Choroid plexus epithelial cell (primary cell): ENCODE measurements around the gene HFE.
"Not testable (repeated sequence)": the region's sequence is repeated elsewhere in the genome, so short reads cannot be mapped to it uniquely, and the experiment has no call there.

Source experiments
- DNase-seq: peaks from one replicate; pipeline ENCODE4 v3.0.0-alpha.2; 2010; ENCODE audit warnings: low read depth
- H3K4me3 ChIP-seq: 2 replicates; pipeline ENCODE4 v1.5.1; 2011; ENCODE audit warnings: low read depth, mild to moderate bottlenecking, control low read depth, low read length, moderate library complexity
- TF ChIP-seq, protein P1 (sequence below): conservative IDR thresholded peaks from 2 replicates; pipeline ENCODE4 v1.5.1; 2011; ENCODE audit warnings: low read depth, mild to moderate bottlenecking, control low read depth, inconsistent platforms, low read length, moderate library complexity

Gene HFE

DNA sequence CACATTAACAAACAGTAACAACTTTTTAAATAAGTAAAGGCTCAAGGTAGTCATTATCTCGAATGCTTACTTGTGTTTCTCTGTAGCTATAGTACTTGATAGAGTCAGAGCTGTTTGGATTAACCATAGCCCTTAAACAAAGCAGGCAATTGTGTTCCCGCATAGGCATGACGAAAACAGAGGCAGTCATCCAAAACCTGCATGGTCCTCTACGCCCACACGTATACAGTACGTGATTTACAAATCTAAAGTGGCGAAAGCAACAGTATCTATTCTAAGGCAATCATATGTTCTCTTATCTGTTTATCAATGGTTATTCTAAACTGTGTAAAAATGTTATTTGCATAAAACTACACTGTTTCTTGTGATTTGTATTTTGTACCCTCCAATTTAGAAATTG is 31.8 kb downstream of the HFE start:
- TF ChIP-seq, protein P1, sequence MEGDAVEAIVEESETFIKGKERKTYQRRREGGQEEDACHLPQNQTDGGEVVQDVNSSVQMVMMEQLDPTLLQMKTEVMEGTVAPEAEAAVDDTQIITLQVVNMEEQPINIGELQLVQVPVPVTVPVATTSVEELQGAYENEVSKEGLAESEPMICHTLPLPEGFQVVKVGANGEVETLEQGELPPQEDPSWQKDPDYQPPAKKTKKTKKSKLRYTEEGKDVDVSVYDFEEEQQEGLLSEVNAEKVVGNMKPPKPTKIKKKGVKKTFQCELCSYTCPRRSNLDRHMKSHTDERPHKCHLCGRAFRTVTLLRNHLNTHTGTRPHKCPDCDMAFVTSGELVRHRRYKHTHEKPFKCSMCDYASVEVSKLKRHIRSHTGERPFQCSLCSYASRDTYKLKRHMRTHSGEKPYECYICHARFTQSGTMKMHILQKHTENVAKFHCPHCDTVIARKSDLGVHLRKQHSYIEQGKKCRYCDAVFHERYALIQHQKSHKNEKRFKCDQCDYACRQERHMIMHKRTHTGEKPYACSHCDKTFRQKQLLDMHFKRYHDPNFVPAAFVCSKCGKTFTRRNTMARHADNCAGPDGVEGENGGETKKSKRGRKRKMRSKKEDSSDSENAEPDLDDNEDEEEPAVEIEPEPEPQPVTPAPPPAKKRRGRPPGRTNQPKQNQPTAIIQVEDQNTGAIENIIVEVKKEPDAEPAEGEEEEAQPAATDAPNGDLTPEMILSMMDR = no peak
- no peak for DNase-seq
- H3K4me3 ChIP-seq = no peak overlapping the region

DNA sequence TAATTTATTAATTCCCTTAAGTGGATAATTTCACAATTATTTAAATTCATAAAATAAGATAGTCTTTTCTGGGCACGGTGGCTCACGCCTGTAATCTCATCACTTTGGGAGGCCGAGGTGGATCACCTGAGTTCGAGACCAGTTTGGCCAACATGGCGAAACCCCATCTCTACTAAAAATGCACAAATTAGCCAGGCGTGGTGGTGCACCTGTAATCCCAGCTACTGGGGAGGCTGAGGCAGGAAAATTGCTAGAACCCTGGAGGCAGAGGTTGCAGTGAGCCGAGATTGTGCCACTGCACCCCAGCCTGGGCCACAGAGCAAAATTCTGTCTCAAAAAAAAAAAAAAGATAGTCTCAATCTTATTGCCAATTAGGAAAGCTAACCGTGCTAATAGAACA is 32.9 kb downstream of the HFE start:
- not testable (repeated sequence) for DNase-seq, H3K4me3 ChIP-seq

DNA sequence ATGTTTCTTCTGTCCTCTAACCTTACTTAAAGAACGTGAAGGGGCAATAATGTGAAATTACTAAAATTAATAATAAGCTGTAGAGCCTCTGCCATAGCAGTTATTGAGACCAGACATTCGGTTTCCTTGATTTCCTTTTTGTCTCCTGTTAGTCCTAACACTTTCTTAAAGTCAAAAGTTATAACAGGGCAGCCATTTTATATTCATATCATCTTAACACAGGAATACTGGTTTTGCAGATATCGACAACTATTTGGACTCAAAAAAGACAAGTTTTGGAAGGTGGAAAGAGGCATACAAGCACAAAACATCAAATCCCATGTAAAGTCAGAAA is 33.5 kb downstream of the HFE start:
- no peak overlapping the region for H3K4me3 ChIP-seq
- DNase-seq = no peak
- TF ChIP-seq, protein P1 = no peak

DNA sequence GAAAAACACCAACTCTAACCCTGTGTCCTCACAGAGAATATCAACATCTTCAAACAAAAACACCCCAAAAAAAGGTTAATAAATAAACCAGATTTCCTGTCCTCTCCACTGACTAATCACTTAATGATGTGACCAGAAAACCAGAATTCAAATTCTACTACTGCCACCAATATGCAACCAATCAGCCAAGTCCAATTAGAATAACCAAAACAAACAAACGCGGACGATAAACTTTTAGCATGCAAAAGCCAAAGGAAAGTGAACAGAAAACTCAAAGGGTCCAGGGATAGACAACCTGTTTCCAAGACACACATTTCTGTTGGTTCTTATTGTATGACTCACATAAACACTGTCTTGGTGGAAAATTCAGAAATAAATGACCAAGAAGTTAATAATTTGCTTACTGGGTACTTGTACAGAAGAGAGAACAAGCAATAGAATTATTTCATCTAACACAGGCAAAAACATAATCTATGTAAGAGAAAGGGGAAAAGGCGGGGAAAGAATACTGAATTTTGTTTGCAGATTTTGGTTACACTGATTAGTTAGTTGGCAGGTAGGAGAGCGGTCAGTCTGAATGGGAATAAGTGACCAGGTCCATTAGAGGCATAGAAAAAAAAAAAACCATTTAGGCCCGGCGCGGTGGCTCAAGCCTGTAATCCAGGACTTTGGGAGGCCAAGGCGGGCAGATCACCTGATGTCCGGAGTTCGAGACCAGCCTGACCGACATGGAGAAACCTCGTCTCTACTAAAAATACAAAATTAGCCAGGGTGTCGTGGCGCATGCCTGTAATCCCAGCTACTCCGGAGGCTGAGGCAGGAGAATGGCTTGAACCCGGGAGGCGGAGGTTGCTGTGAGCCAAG is 34.1 kb downstream of the HFE start:
- peak; percentile 20 for DNase-seq
- H3K4me3 ChIP-seq = no peak overlapping the region
- TF ChIP-seq, protein P1 = no peak

DNA sequence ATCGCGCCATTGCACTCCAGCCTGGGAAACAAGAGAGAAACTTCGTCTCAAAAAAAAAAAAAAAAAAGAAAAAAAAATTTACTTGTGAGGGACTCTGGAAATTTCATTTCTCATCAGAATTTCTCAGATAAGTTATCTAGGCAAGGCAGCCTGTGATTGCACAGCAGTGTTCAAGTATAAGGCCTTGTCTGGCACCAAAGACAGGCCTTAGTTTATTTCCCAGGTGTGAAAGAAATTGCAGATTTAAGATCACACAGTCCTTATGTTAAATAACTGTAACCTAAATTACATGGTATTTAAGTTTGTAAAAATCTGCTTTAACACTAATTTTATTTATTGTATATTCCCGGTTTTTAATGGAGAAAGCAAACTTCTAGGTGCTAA is 34.8 kb downstream of the HFE start:
- DNase-seq = no peak
- H3K4me3 ChIP-seq = no peak overlapping the region
- TF ChIP-seq, protein P1 = no peak

DNA sequence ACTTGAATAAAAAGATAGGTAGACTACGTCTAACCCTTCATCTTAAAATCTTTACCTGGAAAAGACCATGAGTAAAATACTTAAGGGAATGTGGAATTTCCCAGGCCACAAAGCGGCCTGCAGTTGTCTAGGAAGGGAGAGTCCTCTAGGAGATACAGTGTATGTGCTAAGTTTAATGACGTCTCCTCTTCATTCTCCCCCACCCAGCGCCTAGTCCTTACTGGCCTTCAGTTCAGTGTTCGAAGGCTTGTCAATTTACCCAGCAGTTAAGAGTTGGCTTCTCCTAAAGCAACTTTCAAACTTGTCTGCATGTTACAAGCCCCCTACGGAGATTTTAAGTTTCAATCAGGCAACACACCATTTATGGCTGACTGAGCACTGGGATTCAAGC is 35.2 kb downstream of the HFE start:
- DNase-seq = no peak
- TF ChIP-seq, protein P1 = no peak
- peak overlapping the region; percentile 76 for H3K4me3 ChIP-seq

DNA sequence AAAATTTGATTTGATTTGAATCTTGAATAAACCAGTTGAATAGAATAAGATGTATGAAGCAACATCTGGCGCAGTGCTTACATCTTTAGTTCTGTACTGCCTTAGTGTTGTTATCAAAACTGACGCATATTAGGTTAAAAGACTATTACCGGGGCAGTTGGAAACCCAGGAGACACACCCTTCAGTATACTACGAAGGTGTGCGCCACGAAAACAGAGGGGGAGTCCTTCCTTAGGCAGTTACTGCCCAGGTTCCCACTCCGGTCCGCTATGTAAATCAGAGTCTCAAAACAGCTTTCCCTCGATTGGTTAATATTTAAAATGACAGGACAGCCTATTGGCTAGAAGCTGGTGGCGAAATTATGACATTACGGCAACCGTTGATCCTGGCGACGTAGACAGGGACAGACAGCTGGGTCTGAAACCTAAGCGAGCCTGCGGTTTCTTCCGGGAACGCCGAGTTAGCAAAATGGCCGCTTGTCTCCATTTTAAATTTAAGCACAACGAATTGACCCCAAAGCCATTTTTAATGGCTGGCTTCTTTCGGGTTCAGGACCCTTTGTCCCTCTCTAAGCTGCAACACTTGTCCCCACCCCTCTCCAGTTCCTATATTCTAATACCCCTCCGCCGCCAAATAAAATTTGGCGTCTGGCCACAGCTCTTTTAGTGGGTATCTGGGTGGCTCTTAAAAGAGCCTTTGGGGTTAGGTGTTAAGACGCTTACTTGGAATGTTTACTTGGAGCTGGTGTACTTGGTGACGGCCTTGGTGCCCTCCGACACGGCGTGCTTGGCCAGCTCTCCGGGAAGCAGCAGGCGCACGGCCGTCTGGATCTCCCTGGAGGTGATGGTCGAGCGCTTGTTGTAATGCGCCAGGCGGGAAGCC is 35.8 kb downstream of the HFE start:
- peak; percentile 99 for DNase-seq
- TF ChIP-seq, protein P1 = no peak
- H3K4me3 ChIP-seq = peak overlapping the region; percentile 76
